Measurements from ENCODE around the gene ALOX12.

The ALOX12 gene

DNA sequence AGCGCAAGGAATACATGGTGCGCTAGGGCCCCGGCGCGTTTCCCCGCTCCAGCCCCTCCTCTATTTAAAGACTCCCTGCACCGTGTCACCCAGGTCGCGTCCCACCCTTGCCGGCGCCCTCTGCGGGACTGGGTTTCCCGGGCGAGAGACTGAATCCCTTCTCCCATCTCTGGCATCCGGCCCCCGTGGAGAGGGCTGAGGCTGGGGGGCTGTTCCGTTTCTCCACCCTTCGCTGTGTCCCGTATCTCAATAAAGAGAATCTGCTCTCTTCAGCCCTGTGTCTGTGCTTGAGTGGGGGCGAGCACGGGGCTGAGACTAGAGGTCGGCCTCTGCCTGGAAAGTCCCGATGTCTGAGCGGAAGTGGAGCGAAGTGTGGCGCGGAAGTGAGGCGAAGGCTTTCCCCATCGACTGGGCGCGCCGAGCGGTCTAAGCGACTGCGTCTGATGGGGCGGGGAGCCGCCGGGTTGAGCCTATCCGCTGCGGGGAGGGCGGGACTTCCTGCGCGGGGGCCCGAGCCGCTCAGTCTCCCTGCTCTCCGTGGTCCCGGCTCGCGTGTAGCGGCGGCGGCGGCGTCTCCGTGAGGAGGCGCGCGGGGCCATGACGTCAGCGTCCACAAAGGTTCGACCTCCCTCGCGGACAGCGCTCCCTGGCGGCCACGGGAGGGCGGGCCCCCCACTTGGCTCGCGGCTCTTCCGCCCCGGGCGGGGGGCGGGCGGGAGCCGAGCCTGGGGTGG lies 18.6 kb downstream of the ALOX12 start:
- Mint-ChIP-seq H3K36me3 (ENCODE audit: low read depth) (no peaks in the 10 kb centered on the region), H3K9me3 (no peaks in the 10 kb centered on the region), H3K4me1 (peaks cover 92% of the 10 kb centered on the region), H3K4me3 (peak overlapping the region; percentile 99), H3K27ac (peak overlapping the region; percentile 100), H3K27me3 (ENCODE audit: low read depth, poor library complexity) (no peaks in the 10 kb centered on the region)
- TF ChIP-seq CTCF (IDR thresholded peaks at IDR 0.05): peak; percentile 64
- DNase-seq: peak; percentile 98

DNA sequence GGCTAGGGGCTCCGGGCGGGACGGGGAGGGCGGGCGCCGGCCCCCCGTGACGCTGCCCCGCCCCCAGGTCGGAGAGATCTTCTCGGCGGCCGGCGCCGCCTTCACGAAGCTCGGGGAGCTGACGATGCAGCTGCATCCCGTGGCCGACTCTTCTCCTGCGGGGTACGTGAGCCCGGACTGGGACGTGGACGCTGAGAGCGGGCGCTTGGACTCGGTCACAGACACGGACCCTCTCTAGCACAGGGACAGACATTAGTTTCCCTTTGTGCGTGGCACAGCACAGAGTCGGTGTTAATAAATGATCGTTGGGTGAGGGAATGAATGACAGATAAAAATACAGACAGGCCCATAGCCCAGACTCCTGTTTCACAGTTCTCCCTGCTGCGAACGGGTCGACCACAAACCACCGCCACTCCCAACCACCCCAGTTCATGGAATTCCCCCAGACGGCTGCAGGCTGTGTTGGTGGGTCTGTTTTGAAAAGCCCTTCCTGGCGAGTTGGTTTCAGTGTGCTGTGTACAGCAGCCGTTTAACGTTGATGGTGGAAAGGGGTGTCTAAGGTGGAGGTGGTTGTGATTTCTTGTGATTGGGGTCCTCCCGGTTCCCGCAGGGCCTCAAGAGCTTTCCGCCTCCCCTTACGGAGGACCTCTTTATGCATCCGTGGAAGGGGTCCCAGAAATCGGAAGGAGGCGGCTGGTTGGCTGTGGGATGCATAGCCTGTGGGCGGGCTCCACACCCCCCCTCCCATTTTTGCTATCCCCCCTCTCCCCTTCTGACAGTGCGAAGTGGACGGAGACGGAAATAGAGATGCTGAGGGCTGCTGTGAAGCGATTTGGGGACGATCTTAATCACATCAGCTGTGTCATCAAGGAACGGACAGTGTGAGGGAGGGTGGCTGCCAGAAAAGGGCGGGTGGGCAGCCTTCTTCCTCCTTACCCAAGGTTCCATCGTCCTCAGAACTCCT lies 19.4 kb downstream of the ALOX12 start:
- no peak for DNase-seq
- Mint-ChIP-seq H3K27ac (peak overlapping the region; percentile 85), H3K4me3 (peak overlapping the region; percentile 87), H3K9me3 (no peaks in the 10 kb centered on the region), H3K27me3 (ENCODE audit: low read depth, poor library complexity) (no peaks in the 10 kb centered on the region), H3K4me1 (peaks cover 92% of the 10 kb centered on the region), H3K36me3 (ENCODE audit: low read depth) (no peaks in the 10 kb centered on the region)
- TF ChIP-seq CTCF (IDR thresholded peaks at IDR 0.05): no peak

- peak overlapping the region; percentile 87 for H3K4me3 Mint-ChIP-seq
Observed at GRCh38 chr17:7016418-7016817, 20.6 kb downstream of the ALOX12 start.

DNA sequence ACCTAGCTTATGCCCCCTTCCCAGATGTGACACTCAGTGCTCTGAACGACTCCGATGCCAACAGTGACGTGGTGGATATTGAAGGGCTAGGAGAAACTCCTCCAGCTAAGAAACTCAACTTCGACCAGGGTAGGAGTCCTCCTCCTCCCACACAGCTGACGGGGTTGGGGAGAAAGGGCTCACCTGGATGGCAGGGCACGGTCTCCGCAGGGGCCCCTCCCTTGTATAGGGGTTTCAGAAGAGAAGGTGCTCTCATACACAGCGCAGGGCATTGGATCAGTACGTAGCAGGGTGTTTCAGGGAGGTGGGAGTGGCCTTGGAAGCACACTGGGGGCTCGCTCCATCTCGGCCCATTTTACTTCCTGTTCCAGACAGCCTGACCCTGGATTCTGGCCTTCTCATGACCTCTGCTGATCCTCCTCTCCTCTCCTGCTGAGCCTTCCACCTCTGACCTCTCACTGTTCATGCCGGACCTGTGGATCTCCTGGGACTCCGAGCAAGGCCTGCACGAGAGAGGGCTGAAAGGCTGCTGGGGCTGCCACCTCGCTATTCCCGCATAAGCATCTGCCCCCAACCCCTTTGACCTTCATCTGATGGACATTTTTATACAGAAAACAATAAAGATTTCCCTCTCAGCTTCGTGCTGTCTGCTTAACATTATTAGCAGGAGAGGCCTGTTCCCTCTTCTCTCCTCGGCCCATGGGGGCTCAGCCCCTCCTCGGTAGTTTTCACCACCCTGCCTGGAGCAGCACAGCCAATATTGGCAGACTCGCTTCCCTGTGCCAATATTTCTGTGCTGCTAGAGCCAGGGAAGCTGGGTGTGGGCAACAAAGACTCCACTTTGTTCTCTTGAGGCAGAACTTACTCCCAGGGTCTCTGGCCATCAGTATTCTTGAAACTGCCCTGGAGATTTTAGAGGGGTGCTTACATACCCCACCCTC lies 21.3 kb downstream of the ALOX12 start:
- Mint-ChIP-seq H3K9me3 (no peaks in the 10 kb centered on the region), H3K4me3 (peak overlapping the region; percentile 87), H3K27ac (peak overlapping the region; percentile 95), H3K4me1 (peaks cover 90% of the 10 kb centered on the region), H3K27me3 (ENCODE audit: low read depth, poor library complexity) (peaks cover 12% of the 10 kb centered on the region), H3K36me3 (ENCODE audit: low read depth) (no peaks in the 10 kb centered on the region)
- peak; percentile 25 for DNase-seq
- TF ChIP-seq CTCF (IDR thresholded peaks at IDR 0.05): no peak

More at GRCh38 chr17:7016418-7016817, 20.6 kb downstream of the ALOX12 start:
- Mint-ChIP-seq H3K9me3 (no peaks in the 10 kb centered on the region), H3K27ac (peak overlapping the region; percentile 95), H3K4me1 (peaks cover 92% of the 10 kb centered on the region), H3K27me3 (ENCODE audit: low read depth, poor library complexity) (peaks cover 4% of the 10 kb centered on the region), H3K36me3 (ENCODE audit: low read depth) (no peaks in the 10 kb centered on the region)
- TF ChIP-seq CTCF (IDR thresholded peaks at IDR 0.05): no peak
- no peak for DNase-seq

DNA sequence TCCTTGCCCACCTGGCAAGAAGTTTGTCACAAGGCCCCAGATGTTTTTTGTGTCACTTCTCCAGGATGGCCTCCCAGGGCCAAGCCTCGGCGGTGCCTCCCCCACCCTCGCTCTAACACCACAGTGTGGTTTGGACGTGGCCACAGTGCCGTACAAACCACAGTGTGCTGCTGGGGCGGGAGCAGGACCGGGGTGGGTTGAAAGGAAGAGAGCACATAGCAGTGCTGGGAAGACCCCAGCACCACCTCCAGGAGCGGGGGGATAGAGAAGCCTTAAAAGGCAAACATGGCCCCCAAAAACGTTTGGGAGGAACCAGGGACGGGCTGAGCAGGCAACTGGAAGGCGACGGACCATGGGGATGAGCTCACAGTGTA lies 22.0 kb downstream of the ALOX12 start:
- peak overlapping the region; percentile 87 for H3K4me3 Mint-ChIP-seq
- H3K9me3 Mint-ChIP-seq: no peaks in the 10 kb centered on the region
- DNase-seq: no peak
- TF ChIP-seq CTCF (IDR thresholded peaks at IDR 0.05): no peak
- H3K27me3 Mint-ChIP-seq (ENCODE audit: low read depth, poor library complexity): peaks cover 18% of the 10 kb centered on the region
- no peaks in the 10 kb centered on the region for H3K36me3 Mint-ChIP-seq (ENCODE audit: low read depth)
- H3K27ac Mint-ChIP-seq: peak overlapping the region; percentile 95
- peaks cover 91% of the 10 kb centered on the region for H3K4me1 Mint-ChIP-seq

Data from nephron progenitor cell (in vitro differentiated cells).